ENCODE results near the gene EXOSC7.
"Not testable (repeated sequence)": the region's sequence is repeated elsewhere in the genome, so short reads cannot be mapped to it uniquely, and the experiment has no call there.

The EXOSC7 gene

GRCh38 chr3:44976002-44976815 is at the start of gene EXOSC7, which contains the start of gene ZDHHC3:
EXOSC7 (plus strand) TSS chr3:44976244; CDS start chr3:44976278, 34 bp downstream.
ZDHHC3 (minus strand) TSS chr3:44976174; CDS start chr3:44959436, 16,738 bp downstream.
- DNase-seq: peak; percentile 86

- DNase-seq: no peak
Measured at GRCh38 chr3:44926921-44927320, 49.1 kb upstream of the EXOSC7 start.

- DNase-seq: no peak
Measured at GRCh38 chr3:44927371-44927770, 48.7 kb upstream of the EXOSC7 start.

GRCh38 chr3:44929782-44930181 is 46.3 kb upstream of the EXOSC7 start:
- no peak for DNase-seq

GRCh38 chr3:44930911-44931310 is 45.1 kb upstream of the EXOSC7 start:
- no peak for DNase-seq

GRCh38 chr3:44931791-44932190 is 44.3 kb upstream of the EXOSC7 start:
- DNase-seq: no peak

- no peak for DNase-seq
Measured at GRCh38 chr3:44932271-44932670, 43.8 kb upstream of the EXOSC7 start.

- DNase-seq: no peak
Measured at GRCh38 chr3:44932986-44933944, 42.8 kb upstream of the EXOSC7 start.

GRCh38 chr3:44939581-44940036 is 36.4 kb upstream of the EXOSC7 start:
- no peak for DNase-seq

- no peak for DNase-seq
Measured at GRCh38 chr3:44942202-44942921, 33.7 kb upstream of the EXOSC7 start.

- DNase-seq: no peak
Measured at GRCh38 chr3:44948239-44948638, 27.8 kb upstream of the EXOSC7 start.

GRCh38 chr3:44949770-44950169 is 26.3 kb upstream of the EXOSC7 start:
- DNase-seq: not testable (repeated sequence)

- DNase-seq: no peak
Measured at GRCh38 chr3:44950275-44950734, 25.7 kb upstream of the EXOSC7 start.

GRCh38 chr3:44952689-44953088 is 23.4 kb upstream of the EXOSC7 start:
- no peak for DNase-seq

- DNase-seq: no peak
Measured at GRCh38 chr3:44954304-44954703, 21.7 kb upstream of the EXOSC7 start.

- no peak for DNase-seq
Measured at GRCh38 chr3:44954962-44955361, 21.1 kb upstream of the EXOSC7 start.

GRCh38 chr3:44955917-44956316 is 20.1 kb upstream of the EXOSC7 start:
- DNase-seq: no peak

- no peak for DNase-seq
Measured at GRCh38 chr3:44957986-44958385, 18.1 kb upstream of the EXOSC7 start.

- no peak for DNase-seq
Measured at GRCh38 chr3:44958386-44958785, 17.7 kb upstream of the EXOSC7 start.

- DNase-seq: no peak
Measured at GRCh38 chr3:44960387-44961026, 15.5 kb upstream of the EXOSC7 start.

- no peak for DNase-seq
Measured at GRCh38 chr3:44961888-44962287, 14.2 kb upstream of the EXOSC7 start.

Data from activated CD8-positive, alpha-beta memory T cell treated with anti-CD3 and anti-CD28 coated beads, Interleukin-2, amount 50 U/mL, for 4 hours (primary cell).